Occipital lobe (tissue), 2 donors: ENCODE results near the gene MATR3. TPM values are rescaled to one million over a fixed set of nuclear protein-coding genes. Genes with fewer than 3 reads are reported as not detected.
"Not testable (repeated sequence)": the region's sequence is repeated elsewhere in the genome, so short reads cannot be mapped to it uniquely, and the experiment has no call there.

Source experiments
- DNase-seq: peaks from one replicate; lab custom pipeline; 2025; lab: John Stamatoyannopoulos, UW
- total RNA-seq: library from RNA; depleted of rRNA; stranded (reverse); fragments of >200 nt; gene quantifications from one replicate; pipeline ENCODE4 v1.2.3, GENCODE V29; 2014

MATR3 gene
- total RNA-seq, 1 donor from 2014 or later = 769 TPM

GRCh38 chr5:139296198-139296597 lies 2.7 kb downstream of the MATR3 start:
- no peak for DNase-seq

GRCh38 chr5:139296862-139297326 lies 3.4 kb downstream of the MATR3 start:
- no peak for DNase-seq

GRCh38 chr5:139297439-139298133 lies 4.0 kb downstream of the MATR3 start:
- DNase-seq = no peak

GRCh38 chr5:139298242-139298641 lies 4.7 kb downstream of the MATR3 start:
- no peak for DNase-seq

- no peak for DNase-seq
Observed at GRCh38 chr5:139299486-139299885, 5.9 kb downstream of the MATR3 start.

GRCh38 chr5:139301808-139302499 lies 8.4 kb downstream of the MATR3 start:
- DNase-seq = no peak

- DNase-seq = no peak
Observed at GRCh38 chr5:139304391-139305324, 11.1 kb downstream of the MATR3 start.

- DNase-seq = no peak
Observed at GRCh38 chr5:139306197-139306596, 12.7 kb downstream of the MATR3 start.

GRCh38 chr5:139306628-139307379 lies 13.3 kb downstream of the MATR3 start:
- no peak for DNase-seq

GRCh38 chr5:139308797-139309196 lies 15.3 kb downstream of the MATR3 start:
- DNase-seq = no peak

- not testable (repeated sequence) for DNase-seq
Observed at GRCh38 chr5:139310715-139311186, 17.2 kb downstream of the MATR3 start.

GRCh38 chr5:139312075-139312474 lies 18.5 kb downstream of the MATR3 start:
- DNase-seq = no peak

- DNase-seq = no peak
Observed at GRCh38 chr5:139314276-139314675, 20.7 kb downstream of the MATR3 start.

- DNase-seq = no peak
Observed at GRCh38 chr5:139315056-139315615, 21.6 kb downstream of the MATR3 start.

- DNase-seq = no peak
Observed at GRCh38 chr5:139335811-139336210, 42.3 kb downstream of the MATR3 start.

- no peak for DNase-seq
Observed at GRCh38 chr5:139340051-139340450, 46.5 kb downstream of the MATR3 start.

- DNase-seq = no peak
Observed at GRCh38 chr5:139341187-139341688, 47.7 kb downstream of the MATR3 start.

GRCh38 chr5:139341689-139342422 lies 48.3 kb downstream of the MATR3 start, which contains the start of gene PAIP2:
Gene PAIP2, plus strand, starts transcription at chr5:139341854. Its CDS starts 21,931 bp downstream, at chr5:139363785.
- peak; percentile 91 for DNase-seq

- DNase-seq = no peak
Observed at GRCh38 chr5:139342423-139342723, 48.8 kb downstream of the MATR3 start.

GRCh38 chr5:139343476-139343875 lies 49.9 kb downstream of the MATR3 start:
- no peak for DNase-seq
